Activated naive CD8-positive, alpha-beta T cell (primary cell): ENCODE results near the gene EZH1.

Experiments
- H3K27ac Mint-ChIP-seq: one replicate; pipeline ENCODE4 v1.8.0; 2021; ENCODE audit warnings: mixed read lengths
- H3K27me3 Mint-ChIP-seq: one replicate; pipeline ENCODE4 v1.8.0; 2021; ENCODE audit warnings: mixed read lengths
- H3K36me3 Mint-ChIP-seq: one replicate; pipeline ENCODE4 v1.8.0; 2021; ENCODE audit warnings: mixed read lengths
- H3K4me1 Mint-ChIP-seq: one replicate; pipeline ENCODE4 v1.8.0; 2021; ENCODE audit warnings: low read depth, mixed read lengths
- H3K4me3 Mint-ChIP-seq: one replicate; pipeline ENCODE4 v1.8.0; 2021; ENCODE audit warnings: mild to moderate bottlenecking, mixed read lengths
- H3K9me3 Mint-ChIP-seq: one replicate; pipeline ENCODE4 v1.8.0; 2021; ENCODE audit warnings: low read depth, mixed read lengths

Gene EZH1

DNA sequence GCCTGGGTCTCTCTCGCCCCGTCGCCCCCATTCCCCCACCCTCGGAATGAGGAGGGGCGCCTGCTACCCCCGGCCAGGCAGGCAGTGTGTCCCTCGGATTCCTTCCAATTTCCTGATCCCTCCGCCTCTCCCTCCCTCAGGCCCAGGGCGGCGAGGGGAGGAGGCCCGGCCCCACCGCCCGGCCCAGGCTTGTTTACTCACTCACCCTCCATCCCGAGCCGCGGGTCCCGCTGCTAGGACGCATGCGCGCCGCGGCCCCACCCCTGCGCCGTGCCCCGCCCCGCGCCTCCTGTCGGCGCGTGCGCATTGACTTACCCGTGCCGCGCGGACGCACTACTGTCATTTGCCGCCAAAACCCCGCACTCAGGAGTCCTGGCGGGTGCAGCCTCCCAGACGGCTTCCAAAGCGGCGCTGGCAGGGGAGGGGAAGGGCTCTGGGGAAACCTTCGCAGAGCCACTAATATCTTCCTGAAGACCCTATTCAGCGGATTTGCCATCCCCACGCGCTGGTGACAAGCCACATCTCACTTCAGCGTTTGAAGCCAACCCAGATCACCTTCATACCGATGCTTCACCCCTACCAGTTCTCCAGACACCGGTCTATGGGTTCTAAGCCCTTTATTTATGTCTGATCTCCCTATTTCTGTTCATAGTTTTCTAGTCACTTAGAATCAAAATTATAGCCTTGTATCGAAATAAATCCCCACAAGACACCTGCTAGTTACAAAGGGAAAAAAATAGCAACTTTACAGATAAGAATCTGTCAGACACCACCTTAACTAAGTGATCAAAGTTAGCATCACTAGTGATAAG, at the start of gene EZH1:
Gene EZH1, minus strand, starts transcription at position 235 of the 812 bp plus-strand sequence. CDS start 16,099 bp downstream, outside the sequence.
- Mint-ChIP-seq H3K9me3 (no peaks in the 10 kb centered on the region), H3K27ac (peak within 1 kb of the TSS; percentile 94), H3K36me3 (no peaks in the 10 kb centered on the region), H3K4me1 (peaks cover 25% of the 10 kb centered on the region), H3K27me3 (no peaks in the 10 kb centered on the region), H3K4me3 (peak within 1 kb of the TSS; percentile 97)

DNA sequence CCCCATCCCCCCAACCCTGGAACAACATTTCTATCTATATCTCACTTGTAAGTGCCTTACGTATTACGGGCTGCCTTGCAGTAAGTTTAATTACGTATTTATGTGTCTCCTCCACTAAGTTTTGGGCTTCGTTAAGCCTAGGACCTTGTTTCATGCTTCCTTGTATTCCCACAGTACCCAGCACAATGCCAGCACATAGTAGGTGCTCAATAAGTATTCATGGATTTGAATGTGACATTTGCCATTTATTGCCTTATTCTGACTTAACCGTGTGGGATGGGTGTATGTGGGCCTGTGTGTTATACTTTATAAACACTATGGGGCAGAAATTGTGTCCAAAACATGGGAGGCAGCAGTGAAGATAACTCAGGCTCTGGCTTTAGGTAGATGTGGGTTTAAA, 47.7 kb upstream of the EZH1 start:
- H3K27ac Mint-ChIP-seq = no peak overlapping the region

DNA sequence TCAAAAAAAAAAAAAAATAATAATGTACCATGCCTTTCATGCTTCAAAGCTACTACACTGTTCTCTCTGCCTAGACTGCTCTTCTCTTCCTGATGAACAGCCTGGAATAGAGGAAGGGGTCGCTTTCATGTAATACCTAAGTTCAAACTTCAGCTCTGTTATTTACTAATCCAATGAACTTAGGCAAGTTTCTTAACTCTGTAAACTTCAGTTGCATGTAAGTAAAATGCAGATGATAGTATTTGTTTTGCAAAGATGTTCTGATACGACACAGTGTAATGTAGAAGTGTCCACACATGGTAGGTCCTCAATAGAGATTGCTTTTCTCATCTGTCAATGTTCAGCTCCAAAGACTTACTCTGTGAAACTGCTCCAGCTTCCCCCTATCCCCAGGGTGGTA, 47.1 kb upstream of the EZH1 start:
- peaks cover 5% of the 10 kb centered on the region for H3K27me3 Mint-ChIP-seq
- H3K9me3 Mint-ChIP-seq = no peaks in the 10 kb centered on the region
- H3K27ac Mint-ChIP-seq = no peak overlapping the region
- H3K36me3 Mint-ChIP-seq = no peaks in the 10 kb centered on the region
- H3K4me1 Mint-ChIP-seq = peaks cover 5% of the 10 kb centered on the region
- H3K4me3 Mint-ChIP-seq = no peak overlapping the region

More for the DNA sequence above, 47.7 kb upstream of the EZH1 start:
- Mint-ChIP-seq H3K36me3 (no peaks in the 10 kb centered on the region), H3K27me3 (peaks cover 5% of the 10 kb centered on the region), H3K4me3 (no peak overlapping the region), H3K4me1 (peaks cover 10% of the 10 kb centered on the region), H3K9me3 (no peaks in the 10 kb centered on the region)

DNA sequence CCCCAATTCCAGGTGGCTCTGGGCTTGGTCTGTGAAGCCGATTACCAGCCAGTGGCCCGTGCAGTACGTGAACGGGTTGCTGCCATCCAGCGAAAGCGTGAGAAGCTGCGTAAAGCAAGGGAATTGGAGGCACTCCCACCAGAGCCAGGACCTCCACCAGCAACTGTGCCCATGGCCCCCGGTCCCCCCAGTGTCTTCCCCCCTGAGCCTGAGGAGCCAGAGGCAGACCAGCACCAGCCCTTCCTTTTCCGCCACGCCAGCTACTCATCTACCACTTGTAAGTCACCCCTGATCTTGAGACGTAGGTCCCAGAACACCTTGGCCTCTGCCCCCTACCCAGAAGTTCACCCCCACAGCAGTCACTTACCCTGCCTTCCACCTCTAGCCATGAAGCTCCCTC, 42.4 kb upstream of the EZH1 start:
- H3K4me1 Mint-ChIP-seq = peaks cover 26% of the 10 kb centered on the region
- H3K36me3 Mint-ChIP-seq = no peaks in the 10 kb centered on the region
- no peaks in the 10 kb centered on the region for H3K9me3 Mint-ChIP-seq
- peaks cover 25% of the 10 kb centered on the region for H3K27me3 Mint-ChIP-seq
- H3K27ac Mint-ChIP-seq = no peak overlapping the region
- H3K4me3 Mint-ChIP-seq = no peak overlapping the region

DNA sequence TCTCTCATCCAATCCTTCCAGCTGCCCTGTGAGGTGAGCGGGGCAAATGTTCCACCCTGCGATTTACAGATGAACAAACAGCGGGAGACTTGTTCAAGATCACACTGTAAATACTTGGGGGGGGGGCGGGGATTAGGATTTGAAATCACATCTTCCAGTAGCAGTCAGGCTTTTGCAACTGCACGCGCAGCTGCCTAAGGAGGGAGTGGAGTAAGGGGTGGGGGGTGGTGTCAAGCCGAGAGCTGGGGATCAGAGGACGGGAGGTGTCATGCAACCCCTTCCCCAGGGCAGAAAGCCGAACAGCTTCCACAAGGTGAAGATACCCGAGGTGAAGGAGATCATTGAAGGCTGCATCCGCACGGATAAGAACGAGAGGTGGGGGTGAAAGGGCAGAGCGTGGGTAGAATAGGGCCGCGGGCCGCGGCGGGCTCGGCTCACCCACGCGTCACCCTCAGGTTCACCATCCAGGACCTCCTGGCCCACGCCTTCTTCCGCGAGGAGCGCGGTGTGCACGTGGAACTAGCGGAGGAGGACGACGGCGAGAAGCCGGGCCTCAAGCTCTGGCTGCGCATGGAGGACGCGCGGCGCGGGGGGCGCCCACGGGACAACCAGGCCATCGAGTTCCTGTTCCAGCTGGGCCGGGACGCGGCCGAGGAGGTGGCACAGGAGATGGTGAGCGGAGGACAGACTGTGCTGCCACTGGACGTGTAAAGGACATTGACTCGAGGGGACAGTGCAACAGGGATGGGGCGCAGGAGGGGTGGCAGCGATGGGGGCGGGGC, 40.2 kb upstream of the EZH1 start:
- peak overlapping the region; percentile 30 for H3K4me3 Mint-ChIP-seq
- no peaks in the 10 kb centered on the region for H3K9me3 Mint-ChIP-seq
- no peak overlapping the region for H3K27ac Mint-ChIP-seq
- no peaks in the 10 kb centered on the region for H3K36me3 Mint-ChIP-seq
- peaks cover 30% of the 10 kb centered on the region for H3K27me3 Mint-ChIP-seq
- peaks cover 30% of the 10 kb centered on the region for H3K4me1 Mint-ChIP-seq

DNA sequence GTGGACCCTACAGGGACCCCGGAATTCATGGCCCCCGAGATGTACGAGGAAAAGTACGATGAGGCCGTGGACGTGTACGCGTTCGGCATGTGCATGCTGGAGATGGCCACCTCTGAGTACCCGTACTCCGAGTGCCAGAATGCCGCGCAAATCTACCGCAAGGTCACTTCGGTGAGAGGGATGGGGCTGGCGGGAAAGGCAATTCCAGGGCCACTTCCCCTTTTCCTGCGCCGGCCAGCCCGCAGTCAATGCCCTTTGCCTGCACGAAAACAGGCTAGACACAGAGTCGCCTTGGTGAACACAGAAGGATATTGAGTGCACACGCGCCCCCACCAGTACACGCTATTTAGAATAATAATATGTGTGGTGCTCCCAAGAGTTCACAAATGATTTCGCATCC, 39.6 kb upstream of the EZH1 start:
- peak overlapping the region; percentile 30 for H3K4me3 Mint-ChIP-seq
- H3K36me3 Mint-ChIP-seq = peaks cover 2% of the 10 kb centered on the region
- H3K27ac Mint-ChIP-seq = no peak overlapping the region
- peaks cover 30% of the 10 kb centered on the region for H3K27me3 Mint-ChIP-seq
- H3K9me3 Mint-ChIP-seq = no peaks in the 10 kb centered on the region
- H3K4me1 Mint-ChIP-seq = peaks cover 30% of the 10 kb centered on the region

DNA sequence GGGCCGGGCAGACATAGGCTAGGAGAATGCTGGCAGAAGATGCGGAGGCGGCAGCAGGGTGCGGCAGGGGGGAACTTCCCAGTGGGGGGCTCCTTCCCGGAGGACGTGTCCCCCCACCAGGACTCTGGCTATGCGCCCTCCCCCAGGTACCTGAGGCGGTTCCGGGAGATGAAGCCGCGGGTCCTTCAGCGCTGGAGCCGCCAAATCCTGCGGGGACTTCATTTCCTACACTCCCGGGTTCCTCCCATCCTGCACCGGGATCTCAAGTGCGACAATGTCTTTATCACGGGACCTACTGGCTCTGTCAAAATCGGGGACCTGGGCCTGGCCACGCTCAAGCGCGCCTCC, 38.9 kb upstream of the EZH1 start:
- Mint-ChIP-seq H3K9me3 (no peaks in the 10 kb centered on the region), H3K4me3 (no peak overlapping the region), H3K27ac (no peak overlapping the region), H3K36me3 (peaks cover 2% of the 10 kb centered on the region), H3K4me1 (peaks cover 30% of the 10 kb centered on the region), H3K27me3 (peaks cover 30% of the 10 kb centered on the region)

DNA sequence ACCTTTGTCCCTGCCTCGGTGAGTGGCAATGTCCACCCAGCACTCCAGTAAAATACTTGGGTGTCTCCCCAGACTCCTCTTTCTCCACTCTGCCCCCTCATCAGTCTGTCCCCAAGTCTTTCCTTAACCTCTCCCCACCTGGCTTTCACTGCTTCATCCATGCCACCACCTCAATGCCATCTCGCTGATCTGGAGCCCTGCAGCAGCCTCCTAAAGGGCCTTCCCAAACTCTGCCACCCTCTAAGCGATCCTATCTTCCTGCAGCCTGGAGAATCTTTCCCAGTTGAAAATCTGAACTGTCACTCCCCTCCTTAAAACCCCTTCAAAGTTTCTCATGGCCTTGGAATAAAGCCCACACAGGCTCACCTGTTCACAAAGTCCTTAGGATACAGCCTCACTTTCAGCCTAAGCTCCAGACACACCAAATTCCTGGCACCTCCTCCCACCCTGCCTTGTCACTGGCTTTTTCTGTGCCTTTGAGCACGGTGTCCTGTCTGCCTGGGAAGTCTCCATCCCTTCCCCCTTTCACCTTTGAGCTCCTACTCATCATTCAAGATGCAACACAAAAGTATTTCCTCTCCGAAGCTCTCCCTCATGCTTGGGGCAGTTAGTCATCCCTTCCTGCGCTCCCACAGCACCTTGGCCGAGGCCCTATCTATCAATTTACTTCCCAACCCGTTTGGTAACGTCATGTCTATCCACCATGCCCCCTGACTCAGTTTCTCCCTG, 38.4 kb upstream of the EZH1 start:
- Mint-ChIP-seq H3K4me3 (peak overlapping the region; percentile 0), H3K27me3 (peaks cover 30% of the 10 kb centered on the region), H3K9me3 (no peaks in the 10 kb centered on the region), H3K36me3 (peaks cover 6% of the 10 kb centered on the region), H3K27ac (no peak overlapping the region), H3K4me1 (peaks cover 30% of the 10 kb centered on the region)

DNA sequence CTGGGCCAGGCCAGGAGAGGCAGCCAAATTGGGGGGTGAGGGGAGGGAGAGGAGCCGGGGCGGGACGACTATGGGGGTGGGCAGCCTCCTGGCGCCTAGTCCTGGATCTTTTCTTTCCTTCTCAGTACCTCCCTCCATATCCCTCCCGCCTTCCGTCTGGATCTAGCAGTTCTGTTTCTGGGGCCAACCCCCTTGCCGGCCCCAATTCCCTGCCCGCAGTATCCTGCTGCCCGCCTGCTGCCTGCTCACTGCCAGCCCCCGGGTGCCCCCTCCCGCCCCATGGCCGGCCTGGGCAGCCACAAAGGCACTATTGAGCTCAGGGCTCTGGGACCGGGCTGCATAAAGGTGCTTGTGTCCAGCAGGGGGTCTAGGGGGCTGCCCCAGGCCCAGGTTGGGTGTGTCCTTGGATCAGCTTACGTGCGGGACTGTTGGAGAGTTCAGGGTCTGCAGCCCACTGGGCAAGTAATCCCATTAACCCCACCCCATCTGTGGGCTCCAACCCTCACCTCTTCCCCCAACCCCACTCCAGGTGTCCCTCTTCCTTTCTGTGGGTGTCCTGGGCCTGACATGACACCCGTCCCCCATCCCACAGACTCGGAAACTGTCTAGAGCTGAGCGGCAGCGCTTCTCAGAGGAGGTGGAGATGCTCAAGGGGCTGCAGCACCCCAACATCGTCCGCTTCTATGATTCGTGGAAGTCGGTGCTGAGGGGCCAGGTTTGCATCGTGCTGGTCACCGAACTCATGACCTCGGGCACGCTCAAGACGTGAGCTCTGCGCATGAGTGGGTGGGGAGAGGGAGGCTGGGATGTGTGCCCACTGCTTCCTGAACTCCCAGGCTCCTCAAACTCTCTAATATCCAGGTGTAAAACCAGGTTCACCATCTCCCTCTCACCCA, 37.6 kb upstream of the EZH1 start:
- peaks cover 26% of the 10 kb centered on the region for H3K27me3 Mint-ChIP-seq
- H3K36me3 Mint-ChIP-seq = peaks cover 11% of the 10 kb centered on the region
- H3K27ac Mint-ChIP-seq = no peak overlapping the region
- H3K4me3 Mint-ChIP-seq = no peak overlapping the region
- peaks cover 30% of the 10 kb centered on the region for H3K4me1 Mint-ChIP-seq
- H3K9me3 Mint-ChIP-seq = no peaks in the 10 kb centered on the region

DNA sequence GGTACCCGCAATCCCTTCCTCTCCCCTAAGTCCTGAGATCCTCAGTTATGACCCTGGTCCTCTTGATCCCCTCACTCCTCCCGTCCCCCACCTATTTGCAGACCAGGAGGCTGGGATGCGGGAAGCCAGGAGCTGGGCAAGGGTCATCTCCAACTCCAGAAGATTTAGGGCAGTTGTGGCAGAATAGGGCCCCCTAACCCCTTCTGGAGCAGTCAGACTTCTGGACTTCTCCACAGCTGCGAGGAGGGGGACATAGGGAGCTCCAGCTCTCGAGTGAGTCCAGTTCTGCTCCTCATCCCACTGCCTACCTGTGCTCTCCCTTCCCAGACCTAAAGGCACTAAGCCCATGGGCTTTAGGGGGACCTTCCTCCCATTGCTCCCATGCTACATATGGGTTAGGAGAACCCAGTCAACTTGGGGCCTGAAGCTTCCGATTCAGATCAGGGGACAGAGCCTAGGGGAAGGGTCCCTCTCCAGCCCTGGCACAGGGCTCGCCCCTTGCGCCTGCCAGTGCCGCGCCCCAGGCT, 36.9 kb upstream of the EZH1 start:
- peaks cover 30% of the 10 kb centered on the region for H3K4me1 Mint-ChIP-seq
- H3K36me3 Mint-ChIP-seq = peaks cover 11% of the 10 kb centered on the region
- H3K9me3 Mint-ChIP-seq = no peaks in the 10 kb centered on the region
- H3K27me3 Mint-ChIP-seq = peaks cover 26% of the 10 kb centered on the region
- no peak overlapping the region for H3K4me3 Mint-ChIP-seq
- H3K27ac Mint-ChIP-seq = no peak overlapping the region

DNA sequence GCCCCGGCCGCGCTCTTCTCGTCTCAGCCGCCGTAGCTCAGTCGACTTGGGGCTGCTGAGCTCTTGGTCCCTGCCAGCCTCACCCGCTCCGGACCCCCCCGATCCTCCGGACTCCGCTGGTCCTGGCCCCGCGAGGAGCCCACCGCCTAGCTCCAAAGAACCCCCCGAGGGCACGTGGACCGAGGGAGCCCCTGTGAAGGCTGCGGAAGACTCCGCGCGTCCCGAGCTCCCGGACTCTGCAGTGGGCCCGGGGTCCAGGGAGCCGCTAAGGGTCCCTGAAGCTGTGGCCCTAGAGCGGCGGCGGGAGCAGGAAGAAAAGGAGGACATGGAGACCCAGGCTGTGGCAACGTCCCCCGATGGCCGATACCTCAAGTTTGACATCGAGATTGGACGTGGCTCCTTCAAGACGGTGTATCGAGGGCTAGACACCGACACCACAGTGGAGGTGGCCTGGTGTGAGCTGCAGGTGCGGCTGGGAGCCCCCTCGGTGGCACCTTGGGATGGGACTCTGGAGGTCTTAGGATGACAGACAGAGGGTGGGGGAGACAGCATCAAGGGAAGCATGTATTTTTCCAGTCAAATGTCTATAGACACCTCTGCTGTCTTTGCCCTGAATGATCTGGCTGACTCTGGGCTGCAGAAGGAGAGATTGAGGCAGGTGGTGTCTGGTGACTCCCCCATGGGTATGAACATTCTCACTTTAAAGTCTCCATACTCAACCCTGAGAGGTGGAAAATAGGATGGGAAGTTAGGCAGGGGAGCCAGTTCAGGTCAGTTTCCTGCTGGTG, 36.2 kb upstream of the EZH1 start:
- Mint-ChIP-seq H3K27ac (no peak overlapping the region), H3K9me3 (no peaks in the 10 kb centered on the region), H3K36me3 (peaks cover 11% of the 10 kb centered on the region), H3K4me3 (peak overlapping the region; percentile 46), H3K27me3 (peaks cover 25% of the 10 kb centered on the region), H3K4me1 (peaks cover 30% of the 10 kb centered on the region)

DNA sequence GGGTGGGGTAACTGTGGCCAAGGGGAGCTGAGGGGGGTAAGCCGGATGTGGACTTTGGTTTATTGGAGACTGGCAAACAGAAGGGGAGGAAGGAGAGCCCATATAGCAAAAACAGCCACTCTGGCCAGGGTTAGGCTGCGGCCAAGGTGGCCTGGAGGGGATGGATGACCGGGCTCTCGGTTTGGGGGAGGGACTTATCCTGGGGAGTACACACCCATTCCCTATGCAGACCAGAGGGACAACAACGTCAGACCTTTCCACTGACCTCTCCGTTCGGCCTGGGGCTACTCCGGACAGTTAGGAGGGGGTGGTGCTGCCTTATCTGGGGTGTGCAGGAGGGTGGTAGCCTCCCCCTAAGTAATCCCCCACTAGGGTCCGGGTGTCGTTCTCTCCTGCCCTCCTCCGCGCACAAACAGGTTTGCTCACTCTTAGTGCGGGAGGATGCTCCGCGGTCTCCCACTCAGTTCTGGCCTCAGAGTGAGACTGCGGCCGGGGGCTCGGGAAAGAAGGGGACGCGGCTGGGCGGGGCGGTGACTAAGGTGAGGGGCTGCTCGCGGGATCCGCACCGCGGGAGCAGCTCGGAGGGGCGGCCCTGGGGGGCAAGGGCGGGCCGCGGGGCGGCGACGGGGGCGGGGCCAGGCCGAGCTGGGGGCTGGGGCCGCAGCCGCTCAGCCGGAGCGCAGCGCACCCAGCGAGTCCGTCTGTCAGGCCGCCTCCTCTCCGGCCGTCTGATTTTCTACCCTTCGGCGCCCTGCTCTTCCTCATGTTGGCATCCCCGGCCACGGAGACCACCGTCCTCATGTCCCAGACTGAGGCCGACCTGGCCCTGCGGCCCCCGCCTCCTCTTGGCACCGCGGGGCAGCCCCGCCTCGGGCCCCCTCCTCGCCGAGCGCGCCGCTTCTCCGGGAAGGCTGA, 35.4 kb upstream of the EZH1 start, which contains the start of gene WNK4:
Gene WNK4, plus strand, starts transcription at position 675 of the 915 bp plus-strand sequence. Its CDS starts 89 bp downstream, at position 764.
- Mint-ChIP-seq H3K4me3 (peak within 1 kb of the TSS; percentile 46), H3K36me3 (peaks cover 11% of the 10 kb centered on the region), H3K9me3 (no peaks in the 10 kb centered on the region), H3K27me3 (peaks cover 19% of the 10 kb centered on the region), H3K4me1 (peaks cover 25% of the 10 kb centered on the region), H3K27ac (no peak within 1 kb of the TSS)
